Ishikawa (cell line): ENCODE data around the gene SEMA4C.

Experiments used
- CEBPB ChIP-seq: IDR thresholded peaks from 2 replicates; pipeline ENCODE4 v1.6.1; 2012
- CREB1 ChIP-seq: IDR thresholded peaks from 2 replicates; pipeline ENCODE4 v1.6.1; 2012; ENCODE audit warnings: low read depth
- EGR1 ChIP-seq: IDR thresholded peaks from 2 replicates; pipeline ENCODE4 v1.6.1; 2012
- EP300 ChIP-seq: IDR thresholded peaks from 2 replicates; pipeline ENCODE4 v1.6.1; 2012; ENCODE audit warnings: borderline replicate concordance
- MAX ChIP-seq: IDR thresholded peaks from 2 replicates; pipeline ENCODE4 v1.6.1; 2012
- RAD21 ChIP-seq: IDR thresholded peaks from 2 replicates; pipeline ENCODE4 v1.6.1; 2012; ENCODE audit warnings: low read depth
- REST ChIP-seq: IDR thresholded peaks from 2 replicates; pipeline ENCODE4 v1.6.1; 2012; ENCODE audit warnings: low read depth, mild to moderate bottlenecking
- TAF1 ChIP-seq: IDR thresholded peaks from 2 replicates; pipeline ENCODE4 v1.6.1; 2012; ENCODE audit warnings: low read depth, mild to moderate bottlenecking
- TCF12 ChIP-seq: IDR thresholded peaks from 2 replicates; pipeline ENCODE4 v1.6.1; 2012; ENCODE audit warnings: low read depth
- TEAD4 ChIP-seq: IDR thresholded peaks from 2 replicates; pipeline ENCODE4 v1.6.1; 2012
- YY1 ChIP-seq: IDR thresholded peaks from 2 replicates; pipeline ENCODE4 v1.6.1; 2012; ENCODE audit warnings: low read depth
- ZBTB7A ChIP-seq: IDR thresholded peaks from 2 replicates; pipeline ENCODE4 v1.6.1; 2012; ENCODE audit warnings: low read depth

GRCh38 chr2:96878171-96878570 is 8.3 kb upstream of the SEMA4C start:
- no peak for TF ChIP-seq TAF1
- no peak for TF ChIP-seq REST
- TF ChIP-seq RAD21, result no peak
- no peak for TF ChIP-seq ZBTB7A
- no peak for TF ChIP-seq TEAD4
- TF ChIP-seq MAX, result no peak
- no peak for TF ChIP-seq EP300
- no peak for TF ChIP-seq CREB1
- no peak for TF ChIP-seq CEBPB
- TF ChIP-seq EGR1, result no peak
- no peak for TF ChIP-seq YY1
- no peak for TF ChIP-seq TCF12
